GM10248 (cell line): ENCODE results near the gene ERI3.

ENCODE experiments used
- CTCF ChIA-PET: fragments of 300-600 bp; sonication (Branson Sonifier 250); formaldehyde crosslinking; extraction: SDS; loops from one replicate; lab custom pipeline; 2021; ENCODE audit warnings: antibody characterized with exemption; lab: Yijun Ruan, JAX
- POLR2A ChIA-PET: fragments of 350-650 bp; sonication (Branson Sonifier 250); formaldehyde crosslinking; extraction: SDS; loops from one replicate; lab custom pipeline; 2020; ENCODE audit warnings: antibody characterized with exemption; lab: Yijun Ruan, JAX
- DNase-seq: peaks from one replicate; pipeline ENCODE4 v3.0.0; 2012; ENCODE audit errors: extremely low spot score
- TF ChIP-seq, protein P1 (sequence below): IDR thresholded peaks from 2 replicates; pipeline ENCODE4 v1.5.1; 2012; ENCODE audit warnings: mild to moderate bottlenecking, low read depth; ENCODE audit errors: extremely low read depth, missing control alignments, control extremely low read depth

ERI3 gene

DNA sequence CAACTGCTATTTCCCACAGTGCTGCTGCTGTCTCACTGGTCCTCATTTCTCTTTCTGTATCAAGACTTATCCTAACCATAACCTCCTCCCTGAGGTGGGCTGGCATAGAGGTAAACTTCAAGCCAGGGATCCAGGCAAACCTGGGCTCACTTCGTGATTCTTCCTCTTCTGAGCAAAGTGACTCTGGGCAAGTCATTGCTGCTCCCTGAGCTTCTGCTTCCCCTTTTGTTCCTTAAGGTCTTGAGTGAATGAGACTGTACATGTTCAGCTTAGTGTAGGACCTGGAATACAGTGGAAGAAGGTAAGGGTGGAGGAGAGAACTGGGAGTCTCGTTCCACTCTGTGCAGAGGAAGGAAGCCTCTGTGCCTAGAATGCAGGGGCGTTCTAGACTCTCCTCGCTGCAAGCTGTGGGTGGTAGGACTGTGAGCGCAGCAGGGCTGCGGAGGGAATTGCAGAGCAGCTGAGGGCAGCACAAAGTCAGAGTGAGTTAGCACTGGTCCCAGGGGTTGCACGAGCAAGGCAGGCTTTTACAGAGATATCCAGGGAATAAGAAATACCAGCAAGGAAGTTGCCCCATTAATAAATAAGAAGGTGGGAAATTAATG, 11.4 kb upstream of the ERI3 start:
- ChIA-PET POLR2A (no interaction called here), CTCF (interaction anchor here (1.0 to 4.2 kb wide), 3 partner anchors 12 to 25 kb away, joined by 3 to 19 read pairs (median 3); no protein-coding TSS in a partner anchor)
- TF ChIP-seq, protein P1, sequence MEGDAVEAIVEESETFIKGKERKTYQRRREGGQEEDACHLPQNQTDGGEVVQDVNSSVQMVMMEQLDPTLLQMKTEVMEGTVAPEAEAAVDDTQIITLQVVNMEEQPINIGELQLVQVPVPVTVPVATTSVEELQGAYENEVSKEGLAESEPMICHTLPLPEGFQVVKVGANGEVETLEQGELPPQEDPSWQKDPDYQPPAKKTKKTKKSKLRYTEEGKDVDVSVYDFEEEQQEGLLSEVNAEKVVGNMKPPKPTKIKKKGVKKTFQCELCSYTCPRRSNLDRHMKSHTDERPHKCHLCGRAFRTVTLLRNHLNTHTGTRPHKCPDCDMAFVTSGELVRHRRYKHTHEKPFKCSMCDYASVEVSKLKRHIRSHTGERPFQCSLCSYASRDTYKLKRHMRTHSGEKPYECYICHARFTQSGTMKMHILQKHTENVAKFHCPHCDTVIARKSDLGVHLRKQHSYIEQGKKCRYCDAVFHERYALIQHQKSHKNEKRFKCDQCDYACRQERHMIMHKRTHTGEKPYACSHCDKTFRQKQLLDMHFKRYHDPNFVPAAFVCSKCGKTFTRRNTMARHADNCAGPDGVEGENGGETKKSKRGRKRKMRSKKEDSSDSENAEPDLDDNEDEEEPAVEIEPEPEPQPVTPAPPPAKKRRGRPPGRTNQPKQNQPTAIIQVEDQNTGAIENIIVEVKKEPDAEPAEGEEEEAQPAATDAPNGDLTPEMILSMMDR = no peak
- DNase-seq = no peak

DNA sequence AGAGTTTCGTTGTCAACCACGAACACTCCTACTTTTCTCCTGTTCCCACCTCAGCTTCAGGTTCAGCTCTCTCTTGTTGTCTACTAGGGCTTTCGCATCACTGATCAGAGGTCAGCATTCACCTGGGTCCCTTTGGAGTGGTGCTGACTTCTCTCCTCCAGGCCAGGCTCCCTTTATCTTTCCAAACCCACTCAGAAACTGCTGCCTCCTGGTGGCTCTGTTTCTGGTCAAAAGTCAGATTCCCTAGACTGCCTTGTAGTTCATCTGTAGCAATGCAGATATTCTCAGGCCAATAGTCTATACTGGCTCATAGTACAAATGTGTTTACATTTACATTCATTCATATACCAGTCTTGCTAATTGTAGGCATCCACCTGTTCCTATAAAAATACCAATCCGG, 6.4 kb upstream of the ERI3 start:
- TF ChIP-seq, protein P1 = no peak
- no peak for DNase-seq
- CTCF ChIA-PET = interaction anchor here (1.3 kb wide), 1 partner anchor 17 kb away, joined by 3 read pairs; no protein-coding TSS in a partner anchor
- POLR2A ChIA-PET = interaction anchor here (0.7 kb wide), 2 partner anchors 258 to 788 kb away, joined by 4 to 8 read pairs; no protein-coding TSS in a partner anchor

DNA sequence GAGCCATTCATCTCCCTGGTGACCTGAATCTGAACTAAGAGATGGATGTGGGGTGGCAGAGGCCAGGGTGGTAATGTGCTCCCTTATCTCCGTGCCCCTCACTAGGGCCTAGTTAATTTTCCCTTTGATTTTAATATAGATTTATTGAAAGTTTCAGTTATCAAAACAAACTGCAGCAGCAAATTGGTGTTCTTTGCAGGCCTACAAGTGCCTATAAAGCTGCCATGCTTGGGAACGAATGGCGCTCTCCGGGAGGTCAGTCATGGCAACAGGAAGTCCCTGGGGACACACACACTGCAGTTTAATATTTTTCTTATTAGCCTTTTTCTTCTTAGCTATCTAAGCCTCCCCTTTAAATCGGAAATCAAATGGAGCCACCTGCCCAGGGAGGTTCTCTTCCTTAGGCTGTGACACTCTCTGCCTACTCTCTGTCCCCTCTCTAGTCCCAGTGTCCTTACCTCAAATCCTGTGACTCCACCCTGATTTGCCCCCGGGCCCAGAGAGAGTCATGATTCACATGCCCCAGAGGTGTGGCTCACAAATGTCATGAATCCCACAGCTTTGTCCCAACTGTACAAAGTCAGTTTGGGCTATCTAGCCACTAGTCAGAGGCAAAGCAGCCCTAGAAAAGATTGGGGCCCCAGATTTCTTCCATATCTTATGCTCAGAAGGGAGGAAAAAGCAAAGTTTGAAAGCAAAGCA, 4.3 kb upstream of the ERI3 start:
- TF ChIP-seq, protein P1 = no peak
- no peak for DNase-seq
- ChIA-PET POLR2A (no interaction called here), CTCF (interaction anchor here (0.6 to 1.8 kb wide), 3 partner anchors 10 to 213 kb away, joined by 3 to 7 read pairs (median 5); no protein-coding TSS in a partner anchor)

DNA sequence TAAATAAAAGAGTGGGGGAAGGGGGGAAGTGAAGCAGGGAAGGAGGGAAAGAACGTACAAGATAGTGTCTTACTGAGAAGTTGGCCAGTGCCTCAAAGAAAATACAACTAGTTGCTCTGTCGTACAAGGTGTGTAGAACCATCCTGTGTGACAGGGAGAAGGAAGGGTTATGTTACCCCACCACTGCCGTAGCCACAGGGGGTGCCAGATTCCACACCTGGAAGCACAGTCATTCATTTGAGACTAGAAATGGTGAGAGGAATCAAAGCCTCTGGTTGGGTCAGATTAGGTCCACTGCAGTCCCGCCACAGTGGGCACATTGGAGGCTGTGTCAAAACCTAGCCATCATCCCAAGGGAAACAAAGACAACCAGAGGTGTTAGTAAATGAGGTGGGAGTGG, 2.7 kb upstream of the ERI3 start:
- CTCF ChIA-PET = no interaction called here
- TF ChIP-seq, protein P1 = no peak
- POLR2A ChIA-PET = interaction anchor here (0.6 kb wide), 1 partner anchor 22 kb away, joined by 3 read pairs; no protein-coding TSS in a partner anchor
- DNase-seq = no peak

DNA sequence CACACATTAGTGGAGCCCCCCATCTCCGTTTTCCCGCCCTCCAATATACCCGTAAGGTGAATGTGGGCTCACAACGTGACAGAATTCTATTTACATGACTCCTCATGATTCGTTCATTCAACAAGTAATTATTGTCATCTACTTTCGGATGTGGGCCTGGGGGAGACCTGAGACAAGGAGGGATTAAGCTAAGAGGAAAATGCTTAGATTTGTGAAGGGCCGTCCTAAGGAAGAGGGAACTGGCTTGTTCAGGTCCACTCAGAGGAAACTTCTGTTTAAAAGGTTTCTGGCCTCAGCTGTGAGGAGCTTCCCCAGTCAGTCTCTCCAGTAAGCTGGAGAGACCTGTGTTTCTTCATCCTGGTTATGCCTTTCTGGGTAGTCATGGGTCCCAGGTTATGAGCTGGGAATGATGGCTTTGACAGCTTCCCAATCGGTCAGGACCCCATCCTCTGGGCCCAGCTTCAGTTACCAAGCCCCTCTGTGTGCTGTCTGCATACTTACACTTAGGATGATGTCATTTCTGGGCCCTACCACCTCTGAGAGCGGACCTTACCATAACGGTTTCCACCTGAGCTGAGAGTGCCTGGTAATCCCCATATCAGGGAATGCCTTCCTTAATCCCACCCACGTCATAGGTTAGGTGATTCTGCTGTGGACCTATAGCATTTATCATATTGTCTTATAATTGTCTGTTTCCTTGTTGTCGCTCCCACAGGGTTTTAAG, 687 bp upstream of the ERI3 start:
- ChIA-PET CTCF (interaction anchor here (1.6 to 1.8 kb wide), 2 partner anchors 9 to 38 kb away, joined by 3 to 7 read pairs; no protein-coding TSS in a partner anchor), POLR2A (no interaction called here)
- no peak for DNase-seq
- TF ChIP-seq, protein P1 = no peak

DNA sequence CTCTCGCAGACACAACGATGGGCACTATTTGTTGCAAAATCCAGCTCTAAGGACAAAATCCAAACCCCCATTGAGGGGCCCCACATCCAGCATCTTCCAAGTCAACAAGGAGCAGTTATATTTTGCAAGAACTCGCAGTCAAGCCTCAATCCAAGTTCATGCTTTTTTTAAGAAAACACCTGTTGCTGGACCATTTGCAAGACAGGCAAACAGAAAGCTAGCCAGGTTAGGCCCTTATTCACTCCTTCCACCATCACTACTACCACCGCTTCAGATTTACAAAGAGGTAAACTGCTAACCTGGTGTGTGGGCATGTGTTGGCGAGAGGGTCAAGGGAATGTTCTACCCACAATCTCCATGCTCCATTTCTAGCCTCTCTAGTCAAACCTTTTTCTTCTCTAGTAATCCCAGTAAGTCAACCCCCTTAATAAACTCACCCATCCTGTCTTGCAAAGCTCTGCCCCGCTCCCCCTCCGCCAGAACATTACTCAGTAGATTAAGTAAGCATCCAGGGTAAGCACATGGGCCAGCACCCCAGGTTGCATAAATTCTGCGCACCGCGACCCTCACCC, 703 bp downstream of the ERI3 start:
- POLR2A ChIA-PET = no interaction called here

More for the DNA sequence above, 703 bp downstream of the ERI3 start:
- TF ChIP-seq, protein P1 = no peak
- DNase-seq = no peak
- CTCF ChIA-PET = interaction anchor here (1.0 to 3.5 kb wide), 3 partner anchors 16 to 241 kb away, joined by 4 to 15 read pairs (median 14); no protein-coding TSS in a partner anchor
